ENCODE measurements around the gene AMBRA1. TPM values are rescaled to one million over a fixed set of nuclear protein-coding genes. Genes with fewer than 3 reads are reported as not detected.

Gene AMBRA1
- total and polyA plus RNA-seq, 4 experiments from 2014 or later = 5.9 to 43.9 (median 30.4) TPM

DNA sequence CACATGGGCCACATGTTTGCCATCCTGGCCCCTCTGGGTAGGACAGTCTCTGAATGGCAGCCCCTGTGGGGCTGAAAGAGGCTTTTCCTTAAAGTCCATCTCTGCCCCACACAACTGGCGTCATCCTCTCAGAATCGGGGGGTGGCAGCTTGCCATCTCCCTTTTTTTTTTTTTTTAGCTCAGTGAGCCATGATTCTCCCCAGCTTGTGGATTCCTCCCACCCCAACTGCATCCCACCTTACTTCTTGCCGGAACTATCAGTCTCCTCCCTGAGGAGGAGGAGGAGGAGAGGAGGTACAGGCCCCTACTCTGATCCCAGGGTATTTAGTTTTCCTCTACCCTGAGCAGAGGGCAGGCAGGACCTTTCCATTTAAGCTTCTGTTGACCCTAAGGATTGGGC is 243.1 kb downstream of the AMBRA1 start:
- H3K4me1 ChIP-seq (ENCODE audit: insufficient read depth, low read length) = peaks cover 85% of the 10 kb centered on the region
- Mint-ChIP-seq H3K36me3 (peaks cover 6 to 39% of the 10 kb centered on the region in 2 donors), H3K27ac (peak overlapping the region in 5 of 7 donors; percentile 37 to 97 (median 71)), H3K4me3 (peak overlapping the region in 7 of 8 donors; percentile 38 to 73 (median 48)), H3K9me3 (peaks cover 0 to 2% (median 0%) of the 10 kb centered on the region in 8 donors), H3K27me3 (peaks cover 0 to 2% of the 10 kb centered on the region in 2 donors), H3K4me1 (peaks cover 45 to 90% (median 71%) of the 10 kb centered on the region in 4 donors)
- peaks cover 6% of the 10 kb centered on the region for H3K36me3 ChIP-seq (ENCODE audit: insufficient read depth, low read length)
- H3K4me3 ChIP-seq (ENCODE audit: low read length in 2 of 2) = no peak overlapping the region
- intact Hi-C loops (cut with micrococcal nuclease) = no loop called here
- H3K27ac ChIP-seq (ENCODE audit: low read depth, low read length) = peak overlapping the region; percentile 69
- CTCF ChIA-PET (ENCODE audit: partially characterized antibody) = interaction anchor here (1.1 to 17.9 kb wide), 5 partner anchors 12 to 38 kb away, joined by 3 to 469 read pairs (median 5); no protein-coding TSS in a partner anchor
- no peaks in the 10 kb centered on the region for H3K9me3 ChIP-seq (ENCODE audit: control insufficient read depth in 1 of 2, low read length in 2 of 2)
- no peaks in the 10 kb centered on the region for H3K27me3 ChIP-seq (ENCODE audit: insufficient read depth, low read length)
- no peak for DNase-seq
- POLR2A ChIA-PET (ENCODE audit: partially characterized antibody) = interaction anchor here (1.4 to 14.7 kb wide), 4 partner anchors 8 to 29 kb away, joined by 6 to 334 read pairs (median 148); partner anchors contain the start of gene MDK

DNA sequence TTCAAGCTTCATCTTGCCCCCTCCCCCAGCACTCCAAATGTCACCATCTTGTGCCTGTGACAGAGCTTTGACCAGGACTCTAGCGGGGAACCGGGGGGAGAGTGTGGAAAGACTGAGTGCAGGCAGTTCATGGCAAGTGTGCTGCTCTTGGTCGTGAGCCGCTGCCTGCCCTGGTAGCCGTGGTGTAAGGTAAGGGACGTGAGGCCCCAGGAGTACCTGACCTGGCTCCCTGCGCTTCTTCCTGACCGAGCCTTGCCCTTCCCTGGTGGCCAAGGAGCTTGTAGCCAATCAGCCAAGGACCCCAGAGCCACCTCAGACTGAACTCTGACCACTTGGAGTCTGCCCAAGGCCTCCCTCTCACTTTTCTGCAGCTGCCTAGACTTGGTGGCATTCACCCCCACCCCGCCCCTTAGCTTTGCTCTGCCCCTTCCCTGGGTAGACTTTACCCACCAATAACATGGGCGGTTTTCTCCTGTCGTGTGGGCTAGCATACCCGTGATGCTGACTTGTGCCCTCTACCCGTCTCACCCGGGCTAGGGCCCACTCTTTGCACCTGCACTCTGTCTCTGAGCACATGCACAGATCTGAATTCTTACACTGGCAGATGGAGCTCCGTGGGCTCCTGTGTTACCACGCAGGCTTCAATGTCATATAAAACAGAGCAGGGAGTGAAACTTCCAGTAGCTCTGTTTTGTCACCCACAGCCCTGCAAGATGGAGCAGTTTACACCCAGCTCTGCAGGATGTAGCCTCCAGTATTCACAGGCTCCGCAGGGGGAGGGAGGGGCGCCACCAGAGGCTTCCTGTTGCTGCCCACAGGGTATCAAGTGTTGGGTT is 245.0 kb downstream of the AMBRA1 start:
- peak overlapping the region; percentile 91 to 99 (median 94) for H3K4me3 Mint-ChIP-seq
- H3K36me3 Mint-ChIP-seq = peaks cover 6 to 32% of the 10 kb centered on the region in 2 donors
- Histone ChIP-seq H3K27me3 (ENCODE audit: insufficient read depth, low read length) (no peaks in the 10 kb centered on the region), H3K4me1 (ENCODE audit: insufficient read depth, low read length) (peaks cover 84% of the 10 kb centered on the region), H3K9me3 (ENCODE audit: control insufficient read depth in 1 of 2, low read length in 2 of 2) (no peaks in the 10 kb centered on the region), H3K4me3 (ENCODE audit: low read length in 2 of 2) (peak overlapping the region; percentile 83 to 89), H3K36me3 (ENCODE audit: insufficient read depth, low read length) (peaks cover 5% of the 10 kb centered on the region), H3K27ac (ENCODE audit: low read depth, low read length) (peak overlapping the region; percentile 83)
- peak; percentile 58 to 73 (median 61) for DNase-seq
- H3K9me3 Mint-ChIP-seq = peaks cover 0 to 2% (median 0%) of the 10 kb centered on the region in 8 donors
- POLR2A ChIA-PET (ENCODE audit: partially characterized antibody) = interaction anchor here (0.8 to 14.7 kb wide), 14 partner anchors 8 to 430 kb away, joined by 3 to 334 read pairs (median 5); partner anchors contain the start of genes ATG13, HARBI1 and MDK
- intact Hi-C loops (cut with micrococcal nuclease) = loop anchor here (2.0 to 5.0 kb wide), 2 partner anchors 34 to 228 kb away; partner anchors contain the start of genes MDK and PHF21A
- CTCF ChIA-PET (ENCODE audit: partially characterized antibody) = interaction anchor here (0.5 to 17.9 kb wide), 16 partner anchors 8 to 432 kb away, joined by 3 to 469 read pairs (median 5); partner anchors contain the start of gene PEX16
- H3K4me1 Mint-ChIP-seq = peaks cover 48 to 94% (median 76%) of the 10 kb centered on the region in 4 donors
- H3K27ac Mint-ChIP-seq = peak overlapping the region; percentile 89 to 97 (median 93)
- H3K27me3 Mint-ChIP-seq = peaks cover 0 to 2% of the 10 kb centered on the region in 2 donors

DNA sequence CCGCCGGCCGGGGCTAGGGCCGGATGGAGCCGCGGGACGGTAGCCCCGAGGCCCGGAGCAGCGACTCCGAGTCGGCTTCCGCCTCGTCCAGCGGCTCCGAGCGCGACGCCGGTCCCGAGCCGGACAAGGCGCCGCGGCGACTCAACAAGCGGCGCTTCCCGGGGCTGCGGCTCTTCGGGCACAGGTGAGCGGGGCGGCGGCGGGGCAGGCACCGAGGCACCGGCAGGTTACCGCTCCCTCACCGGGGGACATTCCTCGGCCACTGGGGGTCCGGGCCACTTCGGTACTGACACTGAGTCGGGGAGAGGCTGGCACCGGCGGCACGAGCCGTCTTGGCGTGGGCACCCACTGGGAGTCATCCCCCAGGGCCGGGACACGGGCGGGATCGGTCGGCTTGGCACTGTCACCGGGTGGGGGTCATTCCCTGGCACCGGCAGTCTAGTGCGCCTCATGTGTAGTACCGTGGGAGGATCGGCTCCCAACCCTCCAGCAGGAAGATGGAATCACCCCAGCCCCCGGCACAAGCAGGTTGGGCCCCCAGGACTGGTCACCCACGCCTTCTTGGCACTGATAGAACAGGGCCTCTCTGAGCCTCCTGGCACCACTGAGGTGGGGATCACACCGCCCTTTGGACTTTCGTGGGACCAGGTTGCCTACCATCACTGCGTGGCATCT is 246.0 kb downstream of the AMBRA1 start:
- H3K27ac Mint-ChIP-seq = peak overlapping the region; percentile 53 to 97 (median 93)
- intact Hi-C loops (cut with micrococcal nuclease) = loop anchor here (1.0 to 5.0 kb wide), 5 partner anchors 16 to 270 kb away; partner anchors contain the start of genes ATG13, HARBI1, MDK and PHF21A
- H3K27me3 Mint-ChIP-seq = peaks cover 0 to 2% of the 10 kb centered on the region in 2 donors
- CTCF ChIA-PET (ENCODE audit: partially characterized antibody) = interaction anchor here (0.6 to 17.9 kb wide), 10 partner anchors 8 to 181 kb away, joined by 3 to 469 read pairs (median 5); no protein-coding TSS in a partner anchor
- H3K4me3 ChIP-seq (ENCODE audit: low read length in 2 of 2) = peak overlapping the region; percentile 83 to 89
- H3K4me1 Mint-ChIP-seq = peaks cover 47 to 94% (median 73%) of the 10 kb centered on the region in 4 donors
- POLR2A ChIA-PET (ENCODE audit: partially characterized antibody) = interaction anchor here (0.8 to 14.7 kb wide), 9 partner anchors 9 to 270 kb away, joined by 3 to 334 read pairs (median 5); partner anchors contain the start of genes ATG13, HARBI1 and MDK
- peak overlapping the region; percentile 91 to 99 (median 94) for H3K4me3 Mint-ChIP-seq
- no peaks in the 10 kb centered on the region for H3K9me3 ChIP-seq (ENCODE audit: control insufficient read depth in 1 of 2, low read length in 2 of 2)
- no peaks in the 10 kb centered on the region for H3K36me3 ChIP-seq (ENCODE audit: insufficient read depth, low read length)
- H3K27ac ChIP-seq (ENCODE audit: low read depth, low read length) = peak overlapping the region; percentile 83
- DNase-seq = peak in 1 of 5 donors; percentile 51
- H3K27me3 ChIP-seq (ENCODE audit: insufficient read depth, low read length) = no peaks in the 10 kb centered on the region
- H3K4me1 ChIP-seq (ENCODE audit: insufficient read depth, low read length) = peaks cover 84% of the 10 kb centered on the region
- peaks cover 6 to 31% of the 10 kb centered on the region in 2 donors for H3K36me3 Mint-ChIP-seq
- peaks cover 0 to 2% (median 0%) of the 10 kb centered on the region in 8 donors for H3K9me3 Mint-ChIP-seq

DNA sequence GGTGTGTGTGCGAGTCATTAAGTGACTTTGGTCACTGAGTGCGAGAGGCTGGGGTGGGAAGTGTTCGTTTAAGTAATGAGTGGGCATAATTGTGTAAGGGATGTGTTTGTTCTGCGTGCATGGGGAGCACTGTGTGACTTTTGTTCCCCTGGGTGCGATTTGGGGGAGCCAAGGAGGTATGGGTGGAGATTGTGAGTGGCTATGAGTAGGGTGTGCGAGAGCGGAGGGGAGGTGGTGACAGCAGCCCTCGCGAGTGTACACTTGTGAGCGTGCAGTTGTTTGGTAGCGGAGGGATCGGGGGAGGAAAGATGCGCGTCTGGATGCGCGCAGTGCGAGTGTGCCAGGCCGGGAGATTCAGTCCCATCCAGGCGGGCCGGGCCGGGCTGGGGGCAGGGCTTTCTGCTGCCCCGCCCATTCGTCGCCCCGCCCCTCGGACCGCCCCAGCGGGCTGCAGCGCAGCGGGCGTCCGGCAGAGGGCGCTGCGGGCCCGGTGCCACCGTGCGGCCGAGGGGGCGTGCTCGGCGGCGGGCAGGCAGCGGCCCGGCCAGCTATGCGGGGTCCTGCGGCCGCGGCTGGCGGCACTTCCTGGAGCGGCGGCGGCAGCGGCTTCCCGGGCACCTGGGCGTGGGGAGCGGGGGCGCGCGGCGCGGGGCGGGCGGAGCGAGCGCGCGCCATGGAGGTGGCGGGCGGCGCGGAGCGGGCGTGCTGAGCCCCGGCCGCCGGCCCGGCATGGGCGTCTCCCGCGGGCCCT is 246.8 kb downstream of the AMBRA1 start, which contains the start of gene DGKZ:
TSS of gene DGKZ (plus strand) at position 578 of the 751 bp plus-strand sequence. CDS start 197 bp downstream, outside the sequence.
- ChIA-PET POLR2A (ENCODE audit: partially characterized antibody) (interaction anchor here (0.8 to 14.7 kb wide), 6 partner anchors 8 to 34 kb away, joined by 3 to 334 read pairs (median 20); partner anchors contain the start of gene MDK), CTCF (ENCODE audit: partially characterized antibody) (interaction anchor here (0.6 to 17.9 kb wide), 10 partner anchors 7 to 42 kb away, joined by 3 to 469 read pairs (median 6); no protein-coding TSS in a partner anchor)
- H3K4me1 Mint-ChIP-seq = peaks cover 49 to 94% (median 76%) of the 10 kb centered on the region in 4 donors
- peak within 1 kb of the TSS; percentile 92 to 99 (median 94) for H3K4me3 Mint-ChIP-seq
- Histone ChIP-seq H3K9me3 (ENCODE audit: control insufficient read depth in 1 of 2, low read length in 2 of 2) (no peaks in the 10 kb centered on the region), H3K36me3 (ENCODE audit: insufficient read depth, low read length) (no peaks in the 10 kb centered on the region), H3K27ac (ENCODE audit: low read depth, low read length) (peak within 1 kb of the TSS; percentile 83), H3K4me3 (ENCODE audit: low read length in 2 of 2) (peak within 1 kb of the TSS; percentile 83 to 89), H3K4me1 (ENCODE audit: insufficient read depth, low read length) (peaks cover 84% of the 10 kb centered on the region), H3K27me3 (ENCODE audit: insufficient read depth, low read length) (no peaks in the 10 kb centered on the region)
- peaks cover 0 to 2% (median 0%) of the 10 kb centered on the region in 8 donors for H3K9me3 Mint-ChIP-seq
- intact Hi-C loops (cut with micrococcal nuclease) = loop anchor here (1.0 to 5.0 kb wide), 4 partner anchors 16 to 270 kb away; partner anchors contain the start of genes ATG13, HARBI1 and MDK
- peak within 1 kb of the TSS; percentile 89 to 97 (median 94) for H3K27ac Mint-ChIP-seq
- peak; percentile 87 to 99 (median 95) for DNase-seq
- H3K27me3 Mint-ChIP-seq = peaks cover 0 to 2% of the 10 kb centered on the region in 2 donors
- peaks cover 6 to 26% of the 10 kb centered on the region in 2 donors for H3K36me3 Mint-ChIP-seq

Small RNAs within 50 kb of the gene (microRNA-seq; reads per million reads assigned to microRNA genes)
- gene MIR3160-1 (ENCODE audit: borderline microRNAs expressed, borderline number of aligned reads, borderline replicate concordance) (not detected), gene MIR3160-2 (ENCODE audit: borderline microRNAs expressed, borderline number of aligned reads, borderline replicate concordance) (not detected), gene MIR4688 (ENCODE audit: borderline microRNAs expressed, borderline number of aligned reads, borderline replicate concordance) (not detected)

Other genes starting within 250 kb of the AMBRA1 start
- 100 to 1,000 TPM; 230 to 235 TPM for gene DGKZ, start 246.6 kb downstream of the AMBRA1 start, total RNA-seq
- gene DGKZ, start 246.6 kb downstream of the AMBRA1 start, polyA plus RNA-seq = 10 to 100 TPM; 34.8 to 78.9 TPM
- gene MDK, start 212.4 kb downstream of the AMBRA1 start, total RNA-seq = 1 to 10 TPM; 4.7 to 5.6 TPM
- not detected for gene MDK, start 212.4 kb downstream of the AMBRA1 start, polyA plus RNA-seq
- not detected for gene CHRM4, start 202.2 kb downstream of the AMBRA1 start, total RNA-seq
- gene CHRM4, start 202.2 kb downstream of the AMBRA1 start, polyA plus RNA-seq = under 1 TPM; 0.12 to 0.16 TPM
- gene HARBI1, start 23.2 kb upstream of the AMBRA1 start, total RNA-seq = 1 to 10 TPM; 7.2 to 9.4 TPM
- 10 to 100 TPM in 1 of 2 donors, 1 to 10 TPM in 1; 8.7 to 10.6 TPM for gene HARBI1, start 23.2 kb upstream of the AMBRA1 start, polyA plus RNA-seq
- gene ATG13, start 23.5 kb upstream of the AMBRA1 start, total RNA-seq = 10 to 100 TPM; 86.0 to 96.2 TPM
- 10 to 100 TPM; 64.2 to 66.0 TPM for gene ATG13, start 23.5 kb upstream of the AMBRA1 start, polyA plus RNA-seq
- gene ARHGAP1, start 106.6 kb upstream of the AMBRA1 start, total RNA-seq = 10 to 100 TPM; 61.3 to 72.2 TPM
- gene ARHGAP1, start 106.6 kb upstream of the AMBRA1 start, polyA plus RNA-seq = 10 to 100 TPM; 39.0 to 85.8 TPM
- 10 to 100 TPM; 18.9 to 20.0 TPM for gene ZNF408, start 107.0 kb upstream of the AMBRA1 start, total RNA-seq
- 10 to 100 TPM in 1 of 2 donors, 1 to 10 TPM in 1; 5.7 to 12.7 TPM for gene ZNF408, start 107.0 kb upstream of the AMBRA1 start, polyA plus RNA-seq
- not detected for gene F2, start 125.2 kb upstream of the AMBRA1 start, total RNA-seq
- gene F2, start 125.2 kb upstream of the AMBRA1 start, polyA plus RNA-seq = not detected